NB4 (cell line): ENCODE results near the gene TAF15.

Experiments used
- DNase-seq: peaks from one replicate; pipeline ENCODE4 v3.0.0; 2010; ENCODE audit warnings: low read depth
- H3K4me3 ChIP-seq: one replicate; pipeline ENCODE4 v1.5.1; 2011; ENCODE audit warnings: mild to moderate bottlenecking, low read depth, low read length, moderate library complexity
- MYC ChIP-seq: IDR thresholded peaks from 2 replicates; pipeline ENCODE4 v1.6.1; 2011; ENCODE audit warnings: low read depth, low read length
- POLR2A ChIP-seq: IDR thresholded peaks from 2 replicates; pipeline ENCODE4 v1.6.1; 2011; ENCODE audit warnings: mild to moderate bottlenecking; ENCODE audit not compliant: insufficient read length; ENCODE audit errors: extremely low read depth
- TF ChIP-seq, protein P1 (sequence below): IDR thresholded peaks from 2 replicates; pipeline ENCODE4 v1.6.1; 2011; ENCODE audit warnings: low read depth, low read length
- TF ChIP-seq, protein P2 (sequence below): IDR thresholded peaks from one replicate; pipeline ENCODE4 v1.5.1; 2012; ENCODE audit warnings: low read depth, low read length

TAF15 gene

DNA sequence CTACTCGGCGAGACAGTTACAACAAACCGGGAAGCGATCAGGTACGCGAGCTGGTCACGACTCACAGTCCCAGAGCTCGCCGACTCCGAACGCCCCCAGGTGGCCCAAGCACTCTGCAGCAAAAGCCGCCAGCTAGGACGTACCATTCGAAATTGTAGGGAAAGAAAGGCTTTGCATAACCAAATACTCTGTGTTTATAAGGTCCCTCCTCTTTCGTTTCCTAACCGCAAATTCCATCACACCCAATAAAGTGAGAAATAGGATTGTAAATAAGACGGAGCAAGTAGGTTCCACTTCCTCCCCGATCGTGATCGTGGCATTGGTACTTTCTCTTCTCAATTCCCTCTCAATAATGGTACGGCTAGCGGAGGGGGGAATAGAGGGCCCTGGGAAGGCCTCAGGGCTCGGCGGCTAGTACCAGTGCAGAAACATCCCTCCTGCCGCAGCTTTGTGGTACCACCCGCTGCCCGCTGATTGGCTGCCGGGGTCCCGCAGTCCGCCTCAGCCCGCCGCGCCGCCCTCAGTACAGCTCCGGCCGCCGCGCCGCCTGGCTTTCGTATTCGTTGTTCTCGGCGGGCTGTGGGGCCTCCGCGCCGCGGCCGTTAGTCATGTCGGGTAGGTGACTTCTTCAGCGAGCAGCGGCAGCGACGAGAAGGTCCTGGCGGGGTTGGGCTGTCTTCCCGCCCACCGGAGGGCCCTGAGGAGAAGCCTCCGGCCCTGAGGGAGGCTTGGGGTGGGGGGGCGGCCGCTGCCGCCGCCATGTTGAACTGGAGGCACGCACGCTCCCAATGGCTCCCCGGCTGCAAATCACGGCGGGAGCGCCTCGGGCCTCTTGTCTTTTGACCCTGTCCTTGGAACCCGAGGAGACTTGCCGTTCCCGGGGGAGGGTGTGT, at the start of gene TAF15:
Gene TAF15, plus strand, starts transcription at position 523 of the 893 bp plus-strand sequence. Its CDS starts 86 bp downstream, at position 609.
- peak; percentile 100 for DNase-seq
- TF ChIP-seq, protein P1, sequence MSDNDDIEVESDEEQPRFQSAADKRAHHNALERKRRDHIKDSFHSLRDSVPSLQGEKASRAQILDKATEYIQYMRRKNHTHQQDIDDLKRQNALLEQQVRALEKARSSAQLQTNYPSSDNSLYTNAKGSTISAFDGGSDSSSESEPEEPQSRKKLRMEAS: peak; percentile 39
- TF ChIP-seq POLR2A: peak; percentile 98
- TF ChIP-seq, protein P2, sequence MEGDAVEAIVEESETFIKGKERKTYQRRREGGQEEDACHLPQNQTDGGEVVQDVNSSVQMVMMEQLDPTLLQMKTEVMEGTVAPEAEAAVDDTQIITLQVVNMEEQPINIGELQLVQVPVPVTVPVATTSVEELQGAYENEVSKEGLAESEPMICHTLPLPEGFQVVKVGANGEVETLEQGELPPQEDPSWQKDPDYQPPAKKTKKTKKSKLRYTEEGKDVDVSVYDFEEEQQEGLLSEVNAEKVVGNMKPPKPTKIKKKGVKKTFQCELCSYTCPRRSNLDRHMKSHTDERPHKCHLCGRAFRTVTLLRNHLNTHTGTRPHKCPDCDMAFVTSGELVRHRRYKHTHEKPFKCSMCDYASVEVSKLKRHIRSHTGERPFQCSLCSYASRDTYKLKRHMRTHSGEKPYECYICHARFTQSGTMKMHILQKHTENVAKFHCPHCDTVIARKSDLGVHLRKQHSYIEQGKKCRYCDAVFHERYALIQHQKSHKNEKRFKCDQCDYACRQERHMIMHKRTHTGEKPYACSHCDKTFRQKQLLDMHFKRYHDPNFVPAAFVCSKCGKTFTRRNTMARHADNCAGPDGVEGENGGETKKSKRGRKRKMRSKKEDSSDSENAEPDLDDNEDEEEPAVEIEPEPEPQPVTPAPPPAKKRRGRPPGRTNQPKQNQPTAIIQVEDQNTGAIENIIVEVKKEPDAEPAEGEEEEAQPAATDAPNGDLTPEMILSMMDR: peak; percentile 90
- TF ChIP-seq MYC: peak; percentile 64
- H3K4me3 ChIP-seq: peak within 1 kb of the TSS; percentile 99

DNA sequence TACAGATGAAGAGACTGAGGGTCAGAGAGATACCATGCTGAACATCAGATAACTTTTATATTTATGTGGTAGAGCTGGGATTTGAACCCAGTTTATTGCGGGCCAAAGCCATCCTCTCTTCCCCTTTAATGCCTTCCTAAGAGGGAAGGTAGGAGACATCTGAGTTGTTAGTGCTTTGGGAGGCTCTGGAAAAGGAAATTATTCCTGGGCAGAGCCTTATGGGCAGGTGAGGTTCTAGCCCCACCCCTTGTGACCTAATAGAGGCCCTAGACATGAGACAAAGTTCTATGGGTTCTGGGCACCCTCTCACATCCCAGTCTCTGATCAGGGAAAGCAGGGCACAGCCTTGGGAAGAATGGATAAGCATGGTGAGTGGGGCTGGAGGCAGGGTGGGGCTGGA, 48.7 kb upstream of the TAF15 start, which contains the start of gene C17orf50:
Gene C17orf50, plus strand, starts transcription at position 301 of the 400 bp plus-strand sequence. Its CDS starts 55 bp downstream, at position 356.
- TF ChIP-seq, protein P1: no peak
- TF ChIP-seq MYC: no peak
- no peak for DNase-seq
- H3K4me3 ChIP-seq: no peak within 1 kb of the TSS

DNA sequence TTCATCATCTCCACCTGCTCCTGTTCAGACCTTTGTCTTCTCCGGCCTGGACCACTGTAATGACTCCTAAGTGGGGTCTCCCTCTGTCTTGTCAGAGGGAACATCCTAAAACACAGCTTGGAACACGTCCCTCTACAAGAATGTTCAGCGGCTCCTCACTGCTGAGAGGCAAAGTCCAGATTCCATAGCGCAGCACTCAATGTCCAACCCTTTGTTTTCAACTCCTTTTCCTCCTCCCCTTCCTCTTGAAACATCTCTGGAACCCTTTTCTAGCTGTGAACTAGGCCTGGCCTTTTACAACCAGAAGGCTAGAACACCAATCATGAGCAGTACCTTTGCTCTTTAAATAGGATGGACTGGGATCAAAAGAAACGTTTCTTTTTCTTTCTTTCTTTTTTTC, 47.7 kb upstream of the TAF15 start:
- DNase-seq: no peak
- no peak overlapping the region for H3K4me3 ChIP-seq
- TF ChIP-seq, protein P1: no peak
- no peak for TF ChIP-seq MYC
- TF ChIP-seq POLR2A: no peak
- TF ChIP-seq, protein P2: no peak

DNA sequence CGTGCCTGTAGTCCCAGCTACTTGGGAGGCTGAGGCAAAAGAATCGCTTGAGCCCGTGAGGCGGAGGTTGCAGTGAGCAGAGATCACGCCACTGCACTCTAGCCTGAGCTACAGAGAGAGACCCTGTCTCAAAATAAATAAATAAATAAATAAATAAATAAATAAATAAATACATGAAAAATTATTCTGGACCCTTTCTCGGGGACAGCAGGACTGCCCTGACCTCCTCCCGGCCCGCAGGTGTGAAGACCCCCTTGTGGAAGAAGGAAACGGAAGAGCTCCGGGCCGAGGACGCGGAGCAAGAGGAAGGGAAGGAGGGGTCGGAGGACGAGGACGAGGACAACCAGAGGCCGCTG, 45.5 kb upstream of the TAF15 start:
- H3K4me3 ChIP-seq: peak overlapping the region; percentile 13

DNA sequence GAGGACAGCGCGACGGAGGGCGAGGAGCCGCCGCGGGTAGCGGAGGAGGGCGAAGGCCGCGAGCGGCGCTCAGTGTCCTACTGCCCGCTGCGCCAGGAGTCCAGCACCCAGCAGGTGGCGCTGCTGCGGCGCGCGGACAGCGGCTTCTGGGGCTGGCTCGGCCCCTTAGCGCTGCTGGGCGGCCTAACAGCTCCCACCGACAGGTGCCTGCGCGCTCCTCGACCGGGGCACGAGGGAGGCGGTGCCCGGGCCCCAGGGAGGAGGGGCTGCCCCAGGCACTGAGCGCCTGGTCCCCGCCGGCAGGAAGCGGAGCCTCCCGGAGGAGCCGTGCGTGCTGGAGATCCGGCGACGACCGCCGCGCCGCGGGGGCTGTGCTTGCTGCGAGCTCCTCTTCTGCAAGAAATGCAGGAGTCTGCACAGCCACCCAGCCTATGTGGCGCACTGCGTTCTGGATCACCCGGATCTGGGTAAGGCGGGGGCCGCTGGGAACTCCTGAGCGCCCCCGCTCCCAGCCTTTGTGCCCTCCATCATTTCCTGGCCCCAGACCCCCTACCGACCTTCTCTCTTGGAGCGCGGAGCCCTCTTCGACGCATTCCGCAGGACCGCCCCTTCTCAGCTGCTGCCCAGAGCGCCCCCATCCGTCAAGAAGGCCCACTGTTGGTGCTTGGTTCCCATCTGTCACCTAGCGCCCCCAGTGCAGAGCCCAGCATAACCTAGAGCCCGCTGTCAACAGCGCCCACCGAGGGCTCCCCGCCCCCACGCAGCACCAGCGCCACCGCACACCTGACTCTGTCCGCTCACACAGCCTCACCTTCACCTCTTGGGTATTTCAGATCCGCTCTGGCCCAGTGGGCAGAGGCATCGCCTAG, 44.9 kb upstream of the TAF15 start:
- DNase-seq: peak; percentile 97
- TF ChIP-seq, protein P2: peak; percentile 88
- TF ChIP-seq POLR2A: peak; percentile 30
- TF ChIP-seq, protein P1: peak; percentile 72
- TF ChIP-seq MYC: peak; percentile 78
- H3K4me3 ChIP-seq: peak overlapping the region; percentile 56

More for the DNA sequence above, 45.5 kb upstream of the TAF15 start:
- TF ChIP-seq, protein P1: no peak
- no peak for TF ChIP-seq MYC
- no peak for DNase-seq

DNA sequence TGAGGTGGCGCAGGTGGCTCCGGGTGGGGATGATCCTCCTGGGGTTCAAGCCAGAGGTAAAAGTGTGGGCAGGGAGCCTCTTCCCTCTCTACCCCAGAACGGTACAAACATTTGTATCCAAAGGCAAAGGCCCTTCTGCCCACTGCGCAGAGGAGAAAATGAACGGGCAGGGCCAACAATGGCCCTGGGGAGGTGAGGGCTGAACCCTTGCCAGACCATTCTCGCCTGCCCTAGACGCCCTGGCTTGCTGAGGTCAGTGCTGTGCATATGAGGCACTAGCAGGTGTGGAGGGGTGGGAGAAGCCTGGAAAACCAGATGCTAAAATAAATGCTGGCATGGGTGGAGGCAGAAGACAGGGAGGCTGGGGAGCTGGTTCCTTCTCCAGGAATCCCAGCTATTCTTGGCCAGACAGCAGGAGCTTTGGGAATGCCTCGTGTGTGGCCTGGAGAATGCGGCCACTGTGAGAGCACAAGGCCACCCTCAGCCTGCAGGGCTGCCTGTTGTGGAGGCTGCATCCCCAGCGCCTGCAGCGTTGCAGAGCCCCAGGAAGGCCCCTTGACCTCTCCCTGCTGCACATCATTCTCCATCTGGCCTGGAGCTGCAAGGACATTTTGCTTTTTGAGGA, 44.1 kb upstream of the TAF15 start:
- H3K4me3 ChIP-seq: peak overlapping the region; percentile 56
- DNase-seq: no peak
- TF ChIP-seq, protein P2: no peak
- TF ChIP-seq POLR2A (no peak), MYC (no peak)
- TF ChIP-seq, protein P1: no peak
